ENCODE measurements around the gene CRADD.
"Not testable (repeated sequence)": the region's sequence is repeated elsewhere in the genome, so short reads cannot be mapped to it uniquely, and the experiment has no call there.

The CRADD gene

DNA sequence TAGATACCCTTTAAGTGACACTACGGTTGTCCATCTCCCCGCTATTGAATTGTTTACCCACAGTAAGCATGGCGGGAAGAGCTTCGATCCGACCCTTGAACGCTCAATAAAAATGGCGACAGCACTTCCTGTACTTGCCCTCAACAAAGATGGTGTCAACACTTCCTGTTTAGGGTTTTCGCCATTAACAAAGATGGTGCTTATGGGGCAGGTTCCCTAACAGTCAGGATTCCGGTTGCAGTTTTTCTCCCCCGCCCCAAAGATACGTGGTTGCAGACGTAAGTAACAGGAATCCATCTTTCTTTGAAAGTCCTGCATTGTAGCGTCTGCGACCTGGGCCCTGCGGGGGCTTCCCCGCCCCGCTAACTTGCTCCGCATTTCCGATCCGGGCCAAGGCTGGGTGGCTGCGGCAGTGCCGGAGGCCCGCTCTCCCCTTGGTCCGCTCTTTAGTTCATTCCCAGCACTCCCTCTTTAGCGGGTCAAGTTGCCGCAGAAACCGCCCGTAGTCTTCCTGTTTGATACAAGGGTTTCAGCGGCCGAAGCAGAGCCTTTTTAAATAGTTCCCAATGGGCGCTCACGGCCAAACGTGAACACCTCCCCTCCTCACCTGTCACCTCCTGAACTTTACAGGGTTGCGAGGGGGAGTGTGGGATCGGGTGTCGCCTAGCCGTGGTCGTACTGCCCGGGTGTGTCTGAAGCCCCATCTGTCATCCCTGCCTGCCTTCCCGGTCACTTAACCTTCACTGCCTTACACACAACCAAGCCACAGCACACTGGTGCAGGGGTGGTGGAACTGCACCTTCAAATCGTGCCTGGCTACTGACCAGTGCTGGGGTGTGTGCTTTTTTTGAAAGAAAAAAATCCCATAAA is at the start of gene CRADD:
Gene CRADD (plus strand): TSS at position 181 of the 870 bp plus-strand sequence.
- H3K4me1 ChIP-seq (ENCODE audit: control insufficient read depth, insufficient read depth, low read length), result peaks cover 15% of the 10 kb centered on the region
- peak within 1 kb of the TSS; percentile 80 to 94 for H3K4me3 ChIP-seq (ENCODE audit: low read length in 2 of 2)
- no peaks in the 10 kb centered on the region for H3K27me3 ChIP-seq (ENCODE audit: control insufficient read depth in 1 of 2, insufficient read depth in 2 of 2, low read length in 2 of 2)
- H3K27ac ChIP-seq (ENCODE audit: low read length), result peak within 1 kb of the TSS; percentile 98
- peaks cover 2 to 5% of the 10 kb centered on the region in 2 donors for H3K36me3 ChIP-seq (ENCODE audit: control insufficient read depth in 2 of 2, insufficient read depth in 2 of 2, low read length in 2 of 2)
- H3K9me3 ChIP-seq (ENCODE audit: control insufficient read depth in 2 of 2, low read length in 2 of 2), result no peaks in the 10 kb centered on the region
- H3K9ac ChIP-seq (ENCODE audit: low read length in 2 of 2), result peak within 1 kb of the TSS; percentile 94 to 97

DNA sequence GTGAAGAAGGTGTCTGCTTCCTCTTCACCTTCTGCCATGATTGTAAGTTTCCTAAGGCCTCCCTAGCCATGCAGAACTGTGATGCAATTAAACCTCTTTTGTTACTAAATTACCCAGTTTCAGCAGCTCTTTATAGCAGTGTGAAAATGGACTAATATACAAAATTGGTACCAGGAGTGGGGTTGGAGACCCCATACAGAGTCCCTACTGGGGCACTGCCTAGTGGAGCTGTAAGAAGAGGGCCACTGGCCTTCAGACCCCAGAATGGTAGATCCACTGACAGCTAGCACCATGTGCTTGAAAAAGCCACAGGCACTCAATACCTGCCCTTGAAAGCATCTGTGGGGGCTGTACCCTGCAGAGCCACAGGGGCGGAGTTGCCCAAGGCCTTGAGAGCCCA is 44.8 kb upstream of the CRADD start:
- Histone ChIP-seq H3K9me3 (ENCODE audit: control insufficient read depth in 2 of 2, low read length in 2 of 2) (peaks cover 0 to 4% of the 10 kb centered on the region in 2 donors), H3K9ac (ENCODE audit: low read length in 2 of 2) (no peak overlapping the region), H3K27me3 (ENCODE audit: control insufficient read depth in 1 of 2, insufficient read depth in 2 of 2, low read length in 2 of 2) (no peaks in the 10 kb centered on the region), H3K36me3 (ENCODE audit: control insufficient read depth in 2 of 2, insufficient read depth in 2 of 2, low read length in 2 of 2) (no peaks in the 10 kb centered on the region), H3K4me3 (ENCODE audit: low read length in 2 of 2) (no peak overlapping the region), H3K27ac (ENCODE audit: low read length) (no peak overlapping the region), H3K4me1 (ENCODE audit: control insufficient read depth, insufficient read depth, low read length) (no peaks in the 10 kb centered on the region)

DNA sequence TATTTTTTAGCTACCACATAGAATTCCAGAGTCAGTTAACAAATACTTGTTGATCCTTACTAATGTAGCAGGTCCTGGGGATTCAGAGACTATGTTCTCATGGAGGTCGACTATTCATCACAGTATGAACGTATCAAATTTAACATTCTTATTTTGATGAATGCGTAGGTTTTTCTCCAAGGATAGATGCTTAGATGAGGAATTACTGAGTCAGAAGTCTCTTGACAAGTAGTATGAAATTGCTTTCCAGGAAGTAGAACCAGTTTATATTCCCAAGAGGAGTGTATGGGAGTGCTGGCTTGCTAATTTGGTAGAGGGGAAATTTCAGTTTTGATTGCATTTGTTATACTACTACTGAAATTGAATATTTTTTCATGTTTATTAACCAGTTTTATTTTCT is 42.8 kb upstream of the CRADD start:
- Histone ChIP-seq H3K27ac (ENCODE audit: low read length) (no peak overlapping the region), H3K9ac (ENCODE audit: low read length in 2 of 2) (no peak overlapping the region), H3K9me3 (ENCODE audit: control insufficient read depth in 2 of 2, low read length in 2 of 2) (peaks cover 0 to 4% of the 10 kb centered on the region in 2 donors), H3K4me1 (ENCODE audit: control insufficient read depth, insufficient read depth, low read length) (no peaks in the 10 kb centered on the region), H3K36me3 (ENCODE audit: control insufficient read depth in 2 of 2, insufficient read depth in 2 of 2, low read length in 2 of 2) (no peaks in the 10 kb centered on the region), H3K27me3 (ENCODE audit: control insufficient read depth in 1 of 2, insufficient read depth in 2 of 2, low read length in 2 of 2) (no peaks in the 10 kb centered on the region), H3K4me3 (ENCODE audit: low read length in 2 of 2) (no peak overlapping the region)

DNA sequence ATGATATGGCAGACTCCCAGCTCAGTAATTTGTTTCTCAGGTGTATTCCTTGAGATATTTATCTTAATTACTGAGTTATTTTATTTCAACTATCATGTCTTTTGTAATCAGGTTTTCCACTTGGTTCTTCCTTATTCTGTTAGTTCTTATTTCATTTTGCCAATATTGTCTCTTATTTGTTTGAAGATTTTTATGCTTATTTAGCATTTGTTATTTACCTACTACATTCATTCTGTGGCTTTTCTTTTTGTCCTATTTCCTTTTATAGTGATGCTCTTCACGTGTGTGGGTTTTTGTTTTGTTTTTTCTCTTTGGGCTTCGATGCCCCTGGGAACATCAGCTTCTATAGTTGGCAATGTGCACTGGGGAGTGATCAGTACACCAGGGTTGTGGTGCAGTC is 40.5 kb upstream of the CRADD start:
- H3K27me3 ChIP-seq (ENCODE audit: control insufficient read depth in 1 of 2, insufficient read depth in 2 of 2, low read length in 2 of 2), result no peaks in the 10 kb centered on the region
- H3K4me3 ChIP-seq (ENCODE audit: low read length in 2 of 2), result no peak overlapping the region
- no peak overlapping the region for H3K27ac ChIP-seq (ENCODE audit: low read length)
- no peaks in the 10 kb centered on the region for H3K36me3 ChIP-seq (ENCODE audit: control insufficient read depth in 2 of 2, insufficient read depth in 2 of 2, low read length in 2 of 2)
- peaks cover 0 to 4% of the 10 kb centered on the region in 2 donors for H3K9me3 ChIP-seq (ENCODE audit: control insufficient read depth in 2 of 2, low read length in 2 of 2)
- no peak overlapping the region for H3K9ac ChIP-seq (ENCODE audit: low read length in 2 of 2)
- H3K4me1 ChIP-seq (ENCODE audit: control insufficient read depth, insufficient read depth, low read length), result no peaks in the 10 kb centered on the region

DNA sequence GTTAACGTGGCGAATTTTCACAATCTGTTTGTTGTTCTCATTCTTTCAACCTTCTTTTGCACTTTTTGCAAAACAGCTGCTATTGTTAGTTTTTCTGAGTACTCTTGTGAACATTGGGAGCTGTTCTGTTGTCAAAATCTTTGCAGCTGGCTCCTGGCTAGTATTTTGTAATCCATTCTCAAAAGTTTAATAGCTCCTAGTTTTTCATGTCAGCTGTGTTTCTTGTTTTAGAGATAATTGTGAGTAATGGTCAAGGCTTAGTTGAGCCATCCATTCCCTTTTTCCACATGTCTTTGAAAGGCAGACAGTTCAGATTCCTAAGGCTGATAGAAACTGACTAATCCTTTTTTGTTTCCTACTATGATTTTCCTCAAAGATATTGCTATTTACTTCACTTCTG is 39.1 kb upstream of the CRADD start:
- Histone ChIP-seq H3K36me3 (ENCODE audit: control insufficient read depth in 2 of 2, insufficient read depth in 2 of 2, low read length in 2 of 2) (no peaks in the 10 kb centered on the region), H3K4me1 (ENCODE audit: control insufficient read depth, insufficient read depth, low read length) (no peaks in the 10 kb centered on the region), H3K9ac (ENCODE audit: low read length in 2 of 2) (no peak overlapping the region), H3K27ac (ENCODE audit: low read length) (no peak overlapping the region), H3K4me3 (ENCODE audit: low read length in 2 of 2) (no peak overlapping the region), H3K27me3 (ENCODE audit: control insufficient read depth in 1 of 2, insufficient read depth in 2 of 2, low read length in 2 of 2) (no peaks in the 10 kb centered on the region), H3K9me3 (ENCODE audit: control insufficient read depth in 2 of 2, low read length in 2 of 2) (no peaks in the 10 kb centered on the region)

DNA sequence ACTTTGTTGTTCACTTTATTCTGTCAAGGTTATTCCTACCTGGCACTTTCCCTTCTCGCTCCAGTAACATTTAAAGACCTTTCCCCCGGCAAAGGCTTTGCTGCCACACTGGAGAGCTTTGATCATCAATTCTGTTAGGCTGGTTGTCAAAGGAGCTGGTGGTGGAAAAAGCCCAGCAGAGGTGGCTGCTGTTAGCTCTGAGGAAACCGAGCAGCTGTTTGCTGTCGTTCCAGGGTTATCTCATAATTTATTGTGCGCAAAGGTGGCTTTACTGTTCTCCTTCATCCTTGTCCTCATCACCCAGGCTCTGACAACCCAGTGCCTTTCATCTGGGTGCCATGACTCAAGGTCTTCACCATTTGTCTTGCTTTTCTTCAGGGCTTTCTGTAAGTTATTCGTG is 38.2 kb upstream of the CRADD start:
- no peaks in the 10 kb centered on the region for H3K27me3 ChIP-seq (ENCODE audit: control insufficient read depth in 1 of 2, insufficient read depth in 2 of 2, low read length in 2 of 2)
- no peak overlapping the region for H3K9ac ChIP-seq (ENCODE audit: low read length in 2 of 2)
- no peak overlapping the region for H3K4me3 ChIP-seq (ENCODE audit: low read length in 2 of 2)
- H3K9me3 ChIP-seq (ENCODE audit: control insufficient read depth in 2 of 2, low read length in 2 of 2), result no peaks in the 10 kb centered on the region
- H3K36me3 ChIP-seq (ENCODE audit: control insufficient read depth in 2 of 2, insufficient read depth in 2 of 2, low read length in 2 of 2), result no peaks in the 10 kb centered on the region
- no peak overlapping the region for H3K27ac ChIP-seq (ENCODE audit: low read length)
- H3K4me1 ChIP-seq (ENCODE audit: control insufficient read depth, insufficient read depth, low read length), result no peaks in the 10 kb centered on the region

DNA sequence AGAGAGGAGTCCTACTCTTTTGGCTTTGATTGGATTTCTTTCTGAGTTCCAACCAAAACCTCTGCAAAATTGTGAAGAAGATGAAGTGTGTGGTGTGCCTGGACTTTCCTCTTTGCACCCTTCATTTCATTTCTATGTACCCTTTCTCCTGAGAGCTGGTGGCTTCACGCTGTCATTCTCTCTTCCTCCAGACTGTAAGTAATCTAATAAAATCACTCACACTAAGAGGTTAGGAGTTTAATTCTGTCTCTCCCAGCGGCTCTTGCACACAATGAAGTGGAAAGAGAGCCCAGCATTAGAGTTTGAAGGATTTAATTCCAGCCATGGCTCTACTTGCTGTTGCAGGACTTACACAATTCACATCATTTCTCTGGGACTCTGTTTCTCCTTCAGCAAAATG is 37.8 kb upstream of the CRADD start:
- Histone ChIP-seq H3K27me3 (ENCODE audit: control insufficient read depth in 1 of 2, insufficient read depth in 2 of 2, low read length in 2 of 2) (no peaks in the 10 kb centered on the region), H3K9me3 (ENCODE audit: control insufficient read depth in 2 of 2, low read length in 2 of 2) (no peaks in the 10 kb centered on the region), H3K4me3 (ENCODE audit: low read length in 2 of 2) (no peak overlapping the region), H3K27ac (ENCODE audit: low read length) (no peak overlapping the region), H3K4me1 (ENCODE audit: control insufficient read depth, insufficient read depth, low read length) (no peaks in the 10 kb centered on the region), H3K9ac (ENCODE audit: low read length in 2 of 2) (no peak overlapping the region), H3K36me3 (ENCODE audit: control insufficient read depth in 2 of 2, insufficient read depth in 2 of 2, low read length in 2 of 2) (no peaks in the 10 kb centered on the region)

DNA sequence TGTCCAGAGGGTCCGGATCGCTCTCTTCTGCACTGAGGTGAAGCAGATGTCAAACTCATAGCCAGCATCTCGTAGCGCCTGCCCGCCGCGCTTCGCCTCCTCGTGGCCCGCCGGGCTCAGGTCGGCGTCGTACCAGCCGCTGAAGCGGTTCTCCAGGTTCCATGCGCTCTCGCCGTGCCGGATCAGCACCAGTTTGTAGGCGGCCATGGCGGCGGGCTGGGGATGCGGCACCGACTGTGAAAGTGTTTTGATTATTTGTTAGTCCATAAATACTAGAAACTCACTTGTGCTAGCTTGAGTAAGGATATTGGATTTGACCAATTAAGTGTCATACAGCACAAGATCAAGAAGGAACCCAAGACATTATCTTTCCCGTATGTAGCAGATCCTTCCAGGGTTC is 35.8 kb upstream of the CRADD start:
- not testable (repeated sequence) for H3K27me3 ChIP-seq (ENCODE audit: control insufficient read depth in 1 of 2, insufficient read depth in 2 of 2, low read length in 2 of 2); H3K9me3 ChIP-seq (ENCODE audit: control insufficient read depth in 2 of 2, low read length in 2 of 2); H3K36me3 ChIP-seq (ENCODE audit: control insufficient read depth in 2 of 2, insufficient read depth in 2 of 2, low read length in 2 of 2); H3K4me1 ChIP-seq (ENCODE audit: control insufficient read depth, insufficient read depth, low read length); H3K27ac ChIP-seq (ENCODE audit: low read length); H3K4me3 ChIP-seq (ENCODE audit: low read length in 2 of 2); H3K9ac ChIP-seq (ENCODE audit: low read length in 2 of 2)

DNA sequence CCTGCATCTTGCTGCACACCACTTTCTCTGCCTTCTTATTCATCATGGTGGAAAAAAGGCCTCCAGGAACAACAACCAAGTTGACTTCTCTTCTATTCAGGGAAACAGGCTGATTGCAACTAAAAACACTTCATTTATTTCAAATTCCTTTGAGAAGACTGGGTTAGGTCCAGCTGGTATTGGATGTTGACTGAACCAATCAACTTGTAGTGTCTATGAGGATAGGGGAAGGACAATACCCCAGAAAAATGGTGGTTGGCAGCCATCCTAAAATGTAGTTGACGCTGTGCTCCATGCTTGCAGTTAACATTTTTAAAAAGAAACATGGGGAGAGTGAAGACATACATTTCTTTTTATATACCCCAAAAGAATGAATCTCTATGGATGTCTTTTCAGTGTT is 34.4 kb upstream of the CRADD start:
- Histone ChIP-seq H3K9me3 (ENCODE audit: control insufficient read depth in 2 of 2, low read length in 2 of 2) (no peaks in the 10 kb centered on the region), H3K27me3 (ENCODE audit: control insufficient read depth in 1 of 2, insufficient read depth in 2 of 2, low read length in 2 of 2) (no peaks in the 10 kb centered on the region)

DNA sequence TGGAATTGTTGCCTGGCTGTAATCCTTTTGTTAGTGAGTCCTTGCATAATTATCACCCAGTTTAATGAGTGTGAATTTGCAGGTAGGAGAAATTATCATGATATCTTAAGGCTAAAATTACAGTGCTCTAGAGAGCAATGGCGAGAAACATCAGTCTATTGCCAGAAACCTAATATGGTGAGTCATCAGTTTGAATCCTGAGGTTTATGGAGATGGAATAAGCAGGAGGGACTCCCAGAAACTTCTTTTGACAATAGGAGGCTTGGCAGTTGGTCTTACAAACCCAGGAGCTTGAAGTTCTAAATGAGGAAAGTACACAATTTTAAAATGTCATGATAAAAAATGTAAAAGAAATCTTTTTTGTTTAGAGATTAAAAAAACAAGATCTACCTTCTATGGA is 31.5 kb upstream of the CRADD start:
- Histone ChIP-seq H3K9ac (ENCODE audit: low read length in 2 of 2) (no peak overlapping the region), H3K36me3 (ENCODE audit: control insufficient read depth in 2 of 2, insufficient read depth in 2 of 2, low read length in 2 of 2) (no peaks in the 10 kb centered on the region), H3K27me3 (ENCODE audit: control insufficient read depth in 1 of 2, insufficient read depth in 2 of 2, low read length in 2 of 2) (no peaks in the 10 kb centered on the region), H3K4me3 (ENCODE audit: low read length in 2 of 2) (no peak overlapping the region), H3K4me1 (ENCODE audit: control insufficient read depth, insufficient read depth, low read length) (no peaks in the 10 kb centered on the region), H3K9me3 (ENCODE audit: control insufficient read depth in 2 of 2, low read length in 2 of 2) (no peaks in the 10 kb centered on the region), H3K27ac (ENCODE audit: low read length) (no peak overlapping the region)

More for the DNA sequence above, 34.4 kb upstream of the CRADD start:
- Histone ChIP-seq H3K4me3 (ENCODE audit: low read length in 2 of 2) (no peak overlapping the region), H3K27ac (ENCODE audit: low read length) (no peak overlapping the region), H3K9ac (ENCODE audit: low read length in 2 of 2) (no peak overlapping the region), H3K4me1 (ENCODE audit: control insufficient read depth, insufficient read depth, low read length) (no peaks in the 10 kb centered on the region), H3K36me3 (ENCODE audit: control insufficient read depth in 2 of 2, insufficient read depth in 2 of 2, low read length in 2 of 2) (no peaks in the 10 kb centered on the region)

DNA sequence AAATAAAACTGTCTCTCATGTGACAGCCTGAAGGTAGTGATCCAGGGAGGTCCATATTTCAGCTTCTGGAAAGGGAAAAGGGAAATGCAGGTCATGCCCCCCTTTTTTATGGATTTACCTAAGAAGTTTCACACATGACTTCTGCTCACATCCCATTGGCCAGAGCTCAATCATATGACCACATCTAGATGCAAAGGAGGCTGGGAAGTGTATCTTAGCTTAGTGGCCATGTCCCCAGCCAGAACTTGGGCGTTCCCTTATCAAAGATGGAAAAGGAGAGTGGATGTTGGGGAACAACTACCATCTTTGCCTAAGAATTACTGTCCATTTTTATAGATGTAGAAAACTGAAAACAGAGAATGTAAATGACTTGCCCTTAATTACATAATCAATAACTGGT is 26.5 kb upstream of the CRADD start:
- no peaks in the 10 kb centered on the region for H3K27me3 ChIP-seq (ENCODE audit: control insufficient read depth in 1 of 2, insufficient read depth in 2 of 2, low read length in 2 of 2)
- H3K4me3 ChIP-seq (ENCODE audit: low read length in 2 of 2), result no peak overlapping the region
- H3K9me3 ChIP-seq (ENCODE audit: control insufficient read depth in 2 of 2, low read length in 2 of 2), result no peaks in the 10 kb centered on the region

More for the DNA sequence above, 26.5 kb upstream of the CRADD start:
- Histone ChIP-seq H3K9ac (ENCODE audit: low read length in 2 of 2) (no peak overlapping the region), H3K36me3 (ENCODE audit: control insufficient read depth in 2 of 2, insufficient read depth in 2 of 2, low read length in 2 of 2) (no peaks in the 10 kb centered on the region), H3K4me1 (ENCODE audit: control insufficient read depth, insufficient read depth, low read length) (no peaks in the 10 kb centered on the region), H3K27ac (ENCODE audit: low read length) (no peak overlapping the region)
